Esophagus squamous epithelium (tissue), 4 donors: ENCODE results near the gene OSTF1.

Experiments used
- CTCF ChIP-seq, 6 experiments: fragments of 450-650 bp in 4 of 6; fragments of 200-600 bp in 2 of 6; sonication (generic) in 2 of 6; IDR thresholded peaks; one replicate each; pipeline ENCODE4 v1.5.1; 2016 to 2019; ENCODE audit warnings: antibody characterized with exemption in 6 of 6, mild to moderate bottlenecking in 4 of 6, moderate library complexity in 4 of 6
- POLR2A ChIP-seq, 4 donors: fragments of 450-650 bp; IDR thresholded peaks; one replicate each; pipeline ENCODE4 v1.6.1; 2017; ENCODE audit warnings: antibody characterized with exemption in 4 of 4, mild to moderate bottlenecking in 4 of 4, moderate library complexity in 3 of 4

DNA sequence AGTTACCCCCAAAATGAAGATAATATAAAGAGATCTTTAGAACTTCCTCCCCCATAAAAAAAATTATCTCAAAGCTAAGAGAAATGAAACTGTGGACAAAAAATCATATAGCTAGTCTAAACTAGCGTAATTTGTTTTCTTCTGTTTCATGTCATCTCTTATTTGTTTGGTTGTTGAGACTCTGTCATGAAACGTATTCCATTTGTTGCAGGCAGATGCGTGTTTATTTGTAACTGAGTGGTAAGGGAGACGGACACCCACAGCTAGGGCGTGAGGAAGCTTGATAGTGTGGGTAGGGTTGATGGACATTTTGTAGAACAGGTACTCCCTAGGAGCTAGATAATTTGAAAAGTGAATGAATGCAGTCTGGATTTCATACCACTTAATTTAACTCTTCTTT is 41.9 kb downstream of the OSTF1 start:
- TF ChIP-seq POLR2A (IDR thresholded peaks at IDR 0.05) = no peak
- no peak for TF ChIP-seq CTCF (IDR thresholded peaks at IDR 0.05)
